A673 (cell line): Measurements from ENCODE around the gene KCNK18. TPM values are rescaled to one million over a fixed set of nuclear protein-coding genes. Genes with fewer than 3 reads are reported as not detected.
A peak's percentile ranks its signal among the peaks of the same experiment; 100 is the strongest.

Experiments used
- BruUV-seq: library from RNA; stranded (reverse); fragments of 400-500 nt; replicated peaks from 2 replicates; lab custom pipeline; 2021; lab: Mats Ljungman, UMichigan
- CTCF ChIA-PET: fragments of 300-600 bp; sonication (Branson Sonifier 250); formaldehyde crosslinking; loops from one replicate; lab custom pipeline; 2022; ENCODE audit warnings: antibody characterized with exemption; lab: Charles Lee
- POLR2A ChIA-PET: fragments of 300-600 bp; sonication (Branson Sonifier 250); formaldehyde crosslinking; loops from one replicate; lab custom pipeline; 2022; ENCODE audit warnings: antibody characterized with exemption; ENCODE audit not compliant: low non-redundant PET; lab: Charles Lee
- DNase-seq: peaks from one replicate; pipeline ENCODE4 v3.0.0-alpha.2; 2015; ENCODE audit warnings: low spot score
- H3K27ac ChIP-seq: fragments of 200-600 bp; sonication (generic); 2 replicates; pipeline ENCODE4 v1.5.1; 2016; ENCODE audit warnings: mixed run types, low read depth, mild to moderate bottlenecking, mixed read lengths, antibody characterized with exemption, low read length; ENCODE audit not compliant: poor library complexity, severe bottlenecking
- H3K27me3 ChIP-seq: fragments of 200-600 bp; sonication (generic); replicated peaks from 2 replicates; pipeline ENCODE4 v1.6.1; 2017; ENCODE audit warnings: mixed run types, low read depth, mild to moderate bottlenecking, mixed read lengths, antibody characterized with exemption, low read length; ENCODE audit not compliant: insufficient read depth, poor library complexity
- H3K36me3 ChIP-seq: fragments of 200-600 bp; sonication (generic); 2 replicates; pipeline ENCODE4 v1.6.1; 2016; ENCODE audit warnings: mixed run types, mild to moderate bottlenecking, mixed read lengths, antibody characterized with exemption, low read length; ENCODE audit not compliant: insufficient read depth, poor library complexity, severe bottlenecking
- H3K4me1 ChIP-seq: fragments of 200-600 bp; sonication (generic); 2 replicates; pipeline ENCODE4 v1.6.1; 2017; ENCODE audit warnings: mixed run types, mild to moderate bottlenecking, mixed read lengths, antibody characterized with exemption, low read length; ENCODE audit not compliant: insufficient read depth, poor library complexity, severe bottlenecking
- H3K4me3 ChIP-seq: fragments of 200-600 bp; sonication (generic); 2 replicates; pipeline ENCODE4 v1.5.1; 2016; ENCODE audit warnings: low read depth, mixed run types, mild to moderate bottlenecking, mixed read lengths, low read length; ENCODE audit not compliant: poor library complexity, severe bottlenecking
- H3K9me3 ChIP-seq: fragments of 200-600 bp; sonication (generic); 2 replicates; pipeline ENCODE4 v1.6.1; 2016; ENCODE audit warnings: mixed run types, low read depth, mild to moderate bottlenecking, mixed read lengths, antibody characterized with exemption, low read length; ENCODE audit not compliant: poor library complexity, severe bottlenecking
- EZH2 ChIP-seq: fragments of 200-600 bp; sonication (generic); IDR thresholded peaks from 2 replicates; pipeline ENCODE4 v1.6.1; 2017; ENCODE audit warnings: borderline replicate concordance, low read depth, mild to moderate bottlenecking, mixed read lengths, antibody characterized with exemption, low read length; ENCODE audit not compliant: poor library complexity, severe bottlenecking
- intact Hi-C: fragments of 100-400 bp; cut with micrococcal nuclease; formaldehyde crosslinking; loops from one replicate; pipeline ENCODE4 v1.10.0; 2022; ENCODE audit not compliant: unreplicated experiment
- total RNA-seq: library from RNA; stranded (reverse); gene quantifications from 2 replicates; pipeline ENCODE4 v1.2.3, GENCODE V29; 2021
- TF ChIP-seq, protein P1 (sequence below): fragments of 300-800, 200-600 bp; sonication (generic); conservative IDR thresholded peaks from 2 replicates; pipeline ENCODE4 v1.5.1; 2017; ENCODE audit warnings: low read depth, mild to moderate bottlenecking, antibody characterized with exemption, low read length, moderate library complexity, mixed read lengths

Gene KCNK18
- total RNA-seq, 1 experiment from 2014 or later = 0.43 TPM

DNA sequence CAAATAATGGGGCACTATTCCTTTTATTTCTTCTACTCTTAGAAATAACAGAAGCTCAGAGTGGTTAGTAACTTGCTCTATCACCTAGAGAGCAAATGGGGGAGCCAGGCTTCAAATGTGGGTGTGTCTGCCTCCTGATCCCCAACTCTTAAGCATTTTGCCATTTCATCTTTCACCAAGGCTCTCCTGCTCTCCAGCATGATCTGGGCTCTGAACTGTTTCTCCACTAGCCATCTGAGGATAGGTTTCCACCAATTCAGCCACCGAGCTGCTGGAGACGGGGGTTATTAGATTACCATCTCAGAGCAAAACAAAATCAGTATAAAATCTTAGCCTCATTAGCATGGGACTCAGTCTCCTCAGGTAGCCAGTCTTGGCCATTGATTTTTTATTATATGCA is 39.0 kb upstream of the KCNK18 start:
- intact Hi-C loops = no loop called here
- no peaks in the 10 kb centered on the region for H3K36me3 ChIP-seq
- TF ChIP-seq, protein P1, sequence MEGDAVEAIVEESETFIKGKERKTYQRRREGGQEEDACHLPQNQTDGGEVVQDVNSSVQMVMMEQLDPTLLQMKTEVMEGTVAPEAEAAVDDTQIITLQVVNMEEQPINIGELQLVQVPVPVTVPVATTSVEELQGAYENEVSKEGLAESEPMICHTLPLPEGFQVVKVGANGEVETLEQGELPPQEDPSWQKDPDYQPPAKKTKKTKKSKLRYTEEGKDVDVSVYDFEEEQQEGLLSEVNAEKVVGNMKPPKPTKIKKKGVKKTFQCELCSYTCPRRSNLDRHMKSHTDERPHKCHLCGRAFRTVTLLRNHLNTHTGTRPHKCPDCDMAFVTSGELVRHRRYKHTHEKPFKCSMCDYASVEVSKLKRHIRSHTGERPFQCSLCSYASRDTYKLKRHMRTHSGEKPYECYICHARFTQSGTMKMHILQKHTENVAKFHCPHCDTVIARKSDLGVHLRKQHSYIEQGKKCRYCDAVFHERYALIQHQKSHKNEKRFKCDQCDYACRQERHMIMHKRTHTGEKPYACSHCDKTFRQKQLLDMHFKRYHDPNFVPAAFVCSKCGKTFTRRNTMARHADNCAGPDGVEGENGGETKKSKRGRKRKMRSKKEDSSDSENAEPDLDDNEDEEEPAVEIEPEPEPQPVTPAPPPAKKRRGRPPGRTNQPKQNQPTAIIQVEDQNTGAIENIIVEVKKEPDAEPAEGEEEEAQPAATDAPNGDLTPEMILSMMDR = no peak
- no peak for TF ChIP-seq EZH2
- ChIA-PET POLR2A (no interaction called here), CTCF (interaction anchor here (1.2 kb wide), 1 partner anchor 17 kb away, joined by 3 read pairs; no protein-coding TSS in a partner anchor)
- H3K4me3 ChIP-seq = no peak overlapping the region
- H3K9me3 ChIP-seq = no peaks in the 10 kb centered on the region
- no peak overlapping the region for H3K27ac ChIP-seq
- H3K4me1 ChIP-seq = peaks cover 30% of the 10 kb centered on the region
- H3K27me3 ChIP-seq = no peaks in the 10 kb centered on the region
- BruUV-seq = no TSS peak
- DNase-seq = no peak

DNA sequence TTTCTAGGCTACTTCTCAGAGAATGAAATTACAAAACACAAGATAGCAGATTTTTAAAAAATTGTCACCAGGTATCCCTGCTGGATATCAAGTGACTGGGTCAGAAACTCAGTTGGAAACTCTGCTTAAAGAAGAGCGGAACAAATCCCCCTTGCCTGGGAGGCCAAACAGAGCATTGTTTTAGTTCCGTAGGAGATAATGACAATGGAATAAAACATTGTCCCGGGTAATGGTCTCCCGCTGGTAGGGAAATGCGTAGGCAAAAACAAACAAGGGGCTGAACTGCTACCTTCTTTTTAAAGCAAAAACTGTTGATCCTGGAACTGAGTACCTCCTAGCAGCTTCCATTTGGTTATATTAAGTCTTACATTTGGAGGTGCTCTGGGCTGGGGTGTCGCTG is 37.9 kb upstream of the KCNK18 start:
- H3K27me3 ChIP-seq = no peaks in the 10 kb centered on the region
- H3K9me3 ChIP-seq = no peaks in the 10 kb centered on the region
- POLR2A ChIA-PET = interaction anchor here (0.5 kb wide), 1 partner anchor 69 kb away, joined by 10 read pairs; no protein-coding TSS in a partner anchor
- BruUV-seq = no TSS peak
- H3K4me1 ChIP-seq = peaks cover 38% of the 10 kb centered on the region
- intact Hi-C loops = no loop called here
- CTCF ChIA-PET = interaction anchor here (1.2 kb wide), 1 partner anchor 16 kb away, joined by 3 read pairs; no protein-coding TSS in a partner anchor
- no peak for TF ChIP-seq EZH2
- TF ChIP-seq, protein P1 = no peak
- DNase-seq = peak; percentile 73
- H3K27ac ChIP-seq = peak overlapping the region; percentile 15
- no peaks in the 10 kb centered on the region for H3K36me3 ChIP-seq
- H3K4me3 ChIP-seq = no peak overlapping the region

DNA sequence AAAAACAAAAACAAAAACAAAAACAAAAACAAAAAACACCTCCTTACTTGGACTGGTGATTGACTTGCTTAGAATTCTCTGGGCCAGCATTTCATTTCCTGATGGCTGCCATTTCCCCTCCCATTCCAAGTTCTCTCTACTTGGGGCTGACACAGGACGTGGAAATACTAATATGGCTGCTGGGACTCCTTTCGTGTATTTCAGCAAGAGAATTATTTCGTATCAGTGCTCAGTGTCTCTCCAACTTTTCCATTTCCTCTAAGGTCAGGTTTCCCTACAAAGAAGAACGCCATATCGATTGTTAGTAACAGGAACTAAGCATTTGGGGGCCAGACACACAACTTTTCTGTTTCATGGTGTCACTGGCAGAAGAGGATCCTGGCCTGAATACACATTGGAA is 36.7 kb upstream of the KCNK18 start:
- no TSS peak for BruUV-seq
- peaks cover 47% of the 10 kb centered on the region for H3K4me1 ChIP-seq
- POLR2A ChIA-PET = no interaction called here
- TF ChIP-seq, protein P1 = no peak
- TF ChIP-seq EZH2 = no peak
- H3K36me3 ChIP-seq = no peaks in the 10 kb centered on the region
- intact Hi-C loops = no loop called here
- no peaks in the 10 kb centered on the region for H3K9me3 ChIP-seq
- no peaks in the 10 kb centered on the region for H3K27me3 ChIP-seq
- no peak overlapping the region for H3K4me3 ChIP-seq
- CTCF ChIA-PET = no interaction called here
- H3K27ac ChIP-seq = no peak overlapping the region
- no peak for DNase-seq
